Immature natural killer cell (primary cell): ENCODE results near the gene MICALL2. TPM values are rescaled to one million over a fixed set of nuclear protein-coding genes. Genes with fewer than 3 reads are reported as not detected.

Experiments used
- DNase-seq, 3 donors: peaks; one replicate each; pipeline ENCODE4 v3.0.0; 2022; ENCODE audit warnings: mixed read lengths in 1 of 3
- H3K27ac Mint-ChIP-seq, 6 donors: one replicate each; pipeline ENCODE4 v1.8.0; 2020; ENCODE audit warnings: mixed read lengths in 6 of 6, mild to moderate bottlenecking in 5 of 6, inconsistent platforms in 4 of 6, moderate library complexity in 3 of 6
- H3K27me3 Mint-ChIP-seq, 3 donors: one replicate each; pipeline ENCODE4 v1.8.0; 2020 to 2021; ENCODE audit warnings: low read depth in 3 of 3, mild to moderate bottlenecking in 3 of 3, mixed read lengths in 3 of 3, moderate library complexity in 3 of 3, inconsistent platforms in 1 of 3
- H3K36me3 Mint-ChIP-seq, 3 donors: one replicate each; pipeline ENCODE4 v1.8.0; 2020; ENCODE audit warnings: mixed read lengths in 3 of 3, inconsistent platforms in 2 of 3, mild to moderate bottlenecking in 2 of 3
- H3K4me1 Mint-ChIP-seq, 2 donors: one replicate each; pipeline ENCODE4 v1.8.0; 2020; ENCODE audit warnings: inconsistent platforms in 2 of 2, mild to moderate bottlenecking in 2 of 2, mixed read lengths in 2 of 2, moderate library complexity in 1 of 2
- H3K4me3 Mint-ChIP-seq, 5 donors: one replicate each; pipeline ENCODE4 v1.8.0; 2020; ENCODE audit warnings: mild to moderate bottlenecking in 5 of 5, mixed read lengths in 5 of 5, inconsistent platforms in 3 of 5, moderate library complexity in 3 of 5
- H3K9me3 Mint-ChIP-seq, 6 donors: one replicate each; pipeline ENCODE4 v1.8.0; 2020; ENCODE audit warnings: mild to moderate bottlenecking in 6 of 6, mixed read lengths in 6 of 6, inconsistent platforms in 4 of 6, moderate library complexity in 3 of 6
- polyA plus RNA-seq, 3 donors: library from polyadenylated mRNA; unstranded; fragments of 300-500 nt; fragmentation: Illumina TruSeq; gene quantifications; one replicate each; pipeline ENCODE4 v1.2.3, GENCODE V29; 2021

MICALL2 gene
- polyA plus RNA-seq, 3 donors from 2014 or later: 0.10 to 0.50 TPM; not detected in 1

GRCh38 chr7:1486571-1486970 lies 27.3 kb upstream of the MICALL2 start:
- H3K27me3 Mint-ChIP-seq: peaks cover 0 to 3% (median 1%) of the 10 kb centered on the region in 3 donors
- peaks cover 0 to 4% of the 10 kb centered on the region in 2 donors for H3K4me1 Mint-ChIP-seq
- no peak overlapping the region for H3K4me3 Mint-ChIP-seq
- no peak for DNase-seq
- no peaks in the 10 kb centered on the region for H3K9me3 Mint-ChIP-seq
- H3K27ac Mint-ChIP-seq: no peak overlapping the region
- peaks cover 4 to 19% (median 5%) of the 10 kb centered on the region in 3 donors for H3K36me3 Mint-ChIP-seq

- H3K9me3 Mint-ChIP-seq: no peaks in the 10 kb centered on the region
- no peaks in the 10 kb centered on the region for H3K4me1 Mint-ChIP-seq
- peaks cover 0 to 3% (median 1%) of the 10 kb centered on the region in 3 donors for H3K27me3 Mint-ChIP-seq
- DNase-seq: no peak
- no peak overlapping the region for H3K27ac Mint-ChIP-seq
- H3K4me3 Mint-ChIP-seq: no peak overlapping the region
- H3K36me3 Mint-ChIP-seq: peaks cover 0 to 10% (median 0%) of the 10 kb centered on the region in 3 donors
These were observed 25.9 kb upstream of the MICALL2 start for GRCh38 chr7:1485156-1485555.

- DNase-seq: no peak
- no peak overlapping the region for H3K4me3 Mint-ChIP-seq
- H3K27ac Mint-ChIP-seq: no peak overlapping the region
These were observed 25.3 kb upstream of the MICALL2 start for GRCh38 chr7:1484569-1484968.

GRCh38 chr7:1483536-1484505 lies 24.6 kb upstream of the MICALL2 start:
- no peak overlapping the region for H3K27ac Mint-ChIP-seq
- H3K36me3 Mint-ChIP-seq: peaks cover 0 to 6% (median 0%) of the 10 kb centered on the region in 3 donors
- no peaks in the 10 kb centered on the region for H3K4me1 Mint-ChIP-seq
- peaks cover 0 to 3% (median 1%) of the 10 kb centered on the region in 3 donors for H3K27me3 Mint-ChIP-seq
- H3K9me3 Mint-ChIP-seq: no peaks in the 10 kb centered on the region
- no peak overlapping the region for H3K4me3 Mint-ChIP-seq
- DNase-seq: no peak

More at GRCh38 chr7:1484569-1484968, 25.3 kb upstream of the MICALL2 start:
- no peaks in the 10 kb centered on the region for H3K9me3 Mint-ChIP-seq
- peaks cover 0 to 6% (median 0%) of the 10 kb centered on the region in 3 donors for H3K36me3 Mint-ChIP-seq
- peaks cover 0 to 3% (median 1%) of the 10 kb centered on the region in 3 donors for H3K27me3 Mint-ChIP-seq
- no peaks in the 10 kb centered on the region for H3K4me1 Mint-ChIP-seq

- Mint-ChIP-seq H3K4me3 (no peak overlapping the region), H3K4me1 (no peaks in the 10 kb centered on the region), H3K9me3 (no peaks in the 10 kb centered on the region), H3K27me3 (peaks cover 0 to 3% (median 1%) of the 10 kb centered on the region in 3 donors), H3K27ac (no peak overlapping the region), H3K36me3 (no peaks in the 10 kb centered on the region)
- no peak for DNase-seq
These were observed 23.8 kb upstream of the MICALL2 start for GRCh38 chr7:1483079-1483478.

GRCh38 chr7:1481300-1481699 lies 22.0 kb upstream of the MICALL2 start:
- Mint-ChIP-seq H3K27ac (no peak overlapping the region), H3K27me3 (peaks cover 0 to 3% (median 1%) of the 10 kb centered on the region in 3 donors), H3K36me3 (no peaks in the 10 kb centered on the region), H3K4me3 (no peak overlapping the region), H3K9me3 (no peaks in the 10 kb centered on the region), H3K4me1 (no peaks in the 10 kb centered on the region)
- DNase-seq: no peak

- DNase-seq: no peak
- H3K36me3 Mint-ChIP-seq: no peaks in the 10 kb centered on the region
- H3K9me3 Mint-ChIP-seq: no peaks in the 10 kb centered on the region
- no peak overlapping the region for H3K27ac Mint-ChIP-seq
- H3K4me3 Mint-ChIP-seq: no peak overlapping the region
- H3K27me3 Mint-ChIP-seq: peaks cover 0 to 1% (median 0%) of the 10 kb centered on the region in 3 donors
- no peaks in the 10 kb centered on the region for H3K4me1 Mint-ChIP-seq
These were observed 21.4 kb upstream of the MICALL2 start for GRCh38 chr7:1480670-1481069.

GRCh38 chr7:1479287-1479686 lies 20.0 kb upstream of the MICALL2 start:
- Mint-ChIP-seq H3K27me3 (peaks cover 0 to 1% (median 0%) of the 10 kb centered on the region in 3 donors), H3K9me3 (no peaks in the 10 kb centered on the region), H3K27ac (no peak overlapping the region), H3K36me3 (peaks cover 0 to 4% (median 3%) of the 10 kb centered on the region in 3 donors), H3K4me1 (no peaks in the 10 kb centered on the region), H3K4me3 (no peak overlapping the region)
- no peak for DNase-seq

- peaks cover 0 to 4% (median 3%) of the 10 kb centered on the region in 3 donors for H3K36me3 Mint-ChIP-seq
- no peak overlapping the region for H3K27ac Mint-ChIP-seq
- no peak overlapping the region for H3K4me3 Mint-ChIP-seq
- DNase-seq: no peak
- H3K27me3 Mint-ChIP-seq: no peaks in the 10 kb centered on the region
- no peaks in the 10 kb centered on the region for H3K9me3 Mint-ChIP-seq
- no peaks in the 10 kb centered on the region for H3K4me1 Mint-ChIP-seq
These were observed 19.2 kb upstream of the MICALL2 start for GRCh38 chr7:1478480-1478879.

GRCh38 chr7:1476859-1477258 lies 17.6 kb upstream of the MICALL2 start:
- peaks cover 0 to 2% (median 0%) of the 10 kb centered on the region in 3 donors for H3K27me3 Mint-ChIP-seq
- H3K27ac Mint-ChIP-seq: no peak overlapping the region
- H3K4me3 Mint-ChIP-seq: no peak overlapping the region
- H3K9me3 Mint-ChIP-seq: no peaks in the 10 kb centered on the region
- peaks cover 0 to 7% (median 3%) of the 10 kb centered on the region in 3 donors for H3K36me3 Mint-ChIP-seq
- DNase-seq: no peak
- H3K4me1 Mint-ChIP-seq: no peaks in the 10 kb centered on the region

GRCh38 chr7:1475991-1476390 lies 16.7 kb upstream of the MICALL2 start:
- no peaks in the 10 kb centered on the region for H3K9me3 Mint-ChIP-seq
- H3K27me3 Mint-ChIP-seq: peaks cover 0 to 2% (median 0%) of the 10 kb centered on the region in 3 donors
- H3K4me3 Mint-ChIP-seq: no peak overlapping the region
- H3K36me3 Mint-ChIP-seq: peaks cover 0 to 7% (median 3%) of the 10 kb centered on the region in 3 donors
- no peak for DNase-seq
- no peak overlapping the region for H3K27ac Mint-ChIP-seq
- H3K4me1 Mint-ChIP-seq: no peaks in the 10 kb centered on the region

- Mint-ChIP-seq H3K4me3 (no peak overlapping the region), H3K4me1 (no peaks in the 10 kb centered on the region), H3K36me3 (peaks cover 0 to 7% (median 3%) of the 10 kb centered on the region in 3 donors), H3K27me3 (peaks cover 0 to 2% (median 0%) of the 10 kb centered on the region in 3 donors), H3K27ac (no peak overlapping the region), H3K9me3 (no peaks in the 10 kb centered on the region)
- no peak for DNase-seq
These were observed 16.1 kb upstream of the MICALL2 start for GRCh38 chr7:1475393-1475792.

GRCh38 chr7:1474736-1475135 lies 15.5 kb upstream of the MICALL2 start:
- peaks cover 0 to 2% (median 0%) of the 10 kb centered on the region in 3 donors for H3K27me3 Mint-ChIP-seq
- no peak overlapping the region for H3K27ac Mint-ChIP-seq
- H3K4me3 Mint-ChIP-seq: no peak overlapping the region
- peaks cover 0 to 7% (median 3%) of the 10 kb centered on the region in 3 donors for H3K36me3 Mint-ChIP-seq
- H3K4me1 Mint-ChIP-seq: no peaks in the 10 kb centered on the region
- DNase-seq: no peak
- H3K9me3 Mint-ChIP-seq: no peaks in the 10 kb centered on the region

- Mint-ChIP-seq H3K27ac (no peak overlapping the region), H3K4me1 (no peaks in the 10 kb centered on the region), H3K36me3 (peaks cover 0 to 7% (median 3%) of the 10 kb centered on the region in 3 donors), H3K27me3 (peaks cover 0 to 2% (median 0%) of the 10 kb centered on the region in 3 donors), H3K4me3 (no peak overlapping the region), H3K9me3 (no peaks in the 10 kb centered on the region)
- peak; percentile 56 to 75 (median 62) for DNase-seq
These were observed 14.7 kb upstream of the MICALL2 start for GRCh38 chr7:1473864-1474512.
